Loucy (cell line): ENCODE results near the gene SPAG7.

Experiments used
- H2AFZ ChIP-seq: fragments of 200-600 bp; sonication (generic); 2 replicates; pipeline ENCODE4 v1.6.0; 2016; ENCODE audit warnings: antibody characterized with exemption, mild to moderate bottlenecking, low read length, moderate library complexity
- H3F3A ChIP-seq: fragments of 200-600 bp; 2 replicates; pipeline ENCODE4 v1.6.0; 2016; ENCODE audit warnings: antibody characterized with exemption, low read depth, mild to moderate bottlenecking
- H3K27me3 ChIP-seq: fragments of 200-600 bp; sonication (generic); 2 replicates; pipeline ENCODE4 v1.6.1; 2014; ENCODE audit warnings: low read length, mild to moderate bottlenecking; ENCODE audit not compliant: insufficient read depth, poor library complexity, severe bottlenecking
- H3K36me3 ChIP-seq: fragments of 200-600 bp; sonication (generic); 2 replicates; pipeline ENCODE4 v1.6.1; 2016; ENCODE audit warnings: low read length; ENCODE audit not compliant: insufficient read depth
- H3K4me1 ChIP-seq: fragments of 200-600 bp; sonication (generic); 2 replicates; pipeline ENCODE4 v1.5.1; 2014; ENCODE audit warnings: low read length, mild to moderate bottlenecking; ENCODE audit not compliant: insufficient read depth, poor library complexity, severe bottlenecking
- H3K4me2 ChIP-seq: fragments of 200-600 bp; sonication (generic); 2 replicates; pipeline ENCODE4 v1.6.0; 2014; ENCODE audit warnings: antibody characterized with exemption, low read length, low read depth, mild to moderate bottlenecking; ENCODE audit not compliant: poor library complexity, severe bottlenecking
- H3K4me3 ChIP-seq: fragments of 200-600 bp; sonication (generic); 2 replicates; pipeline ENCODE4 v1.5.1; 2014; ENCODE audit warnings: low read length, mild to moderate bottlenecking, mixed read lengths; ENCODE audit not compliant: poor library complexity, severe bottlenecking
- H3K79me2 ChIP-seq: fragments of 200-600 bp; sonication (generic); 2 replicates; pipeline ENCODE4 v1.6.1; 2014; ENCODE audit warnings: low read length; ENCODE audit not compliant: insufficient read depth
- H3K9ac ChIP-seq: fragments of 200-600 bp; sonication (generic); 2 replicates; pipeline ENCODE4 v1.6.0; 2014; ENCODE audit warnings: mild to moderate bottlenecking, low read depth, low read length, moderate library complexity; ENCODE audit not compliant: poor library complexity, severe bottlenecking
- H3K9me2 ChIP-seq: fragments of 200-600 bp; sonication (generic); replicated peaks from 2 replicates; pipeline ENCODE4 v1.6.1; 2016; ENCODE audit warnings: low read depth, low read length, mixed read lengths
- H3K9me3 ChIP-seq: fragments of 200-600 bp; sonication (generic); 2 replicates; pipeline ENCODE4 v1.6.1; 2014; ENCODE audit warnings: mild to moderate bottlenecking, antibody characterized with exemption, low read length, low read depth; ENCODE audit not compliant: insufficient read depth
- H4K20me1 ChIP-seq: fragments of 200-600 bp; sonication (generic); 2 replicates; pipeline ENCODE4 v1.6.0; 2014; ENCODE audit warnings: antibody characterized with exemption, low read length, mild to moderate bottlenecking; ENCODE audit not compliant: insufficient read depth, poor library complexity, severe bottlenecking
- CTCF ChIP-seq: fragments of 200-600 bp; sonication (generic); conservative IDR thresholded peaks from 2 replicates; pipeline ENCODE4 v1.5.1; 2014; ENCODE audit warnings: mild to moderate bottlenecking, antibody characterized with exemption, low read length
- EZH2phosphoT487 ChIP-seq: fragments of 200-600 bp; IDR thresholded peaks from 2 replicates; pipeline ENCODE4 v1.6.1; 2018; ENCODE audit warnings: antibody characterized with exemption, mild to moderate bottlenecking, moderate library complexity, borderline replicate concordance

SPAG7 gene

GRCh38 chr17:5003214-5003867, 35.7 kb upstream of the SPAG7 start:
- peaks cover 32% of the 10 kb centered on the region; the same call in 1 of the 2 replicates for H3K36me3 ChIP-seq
- no peak for TF ChIP-seq CTCF
- no peak for TF ChIP-seq EZH2phosphoT487

GRCh38 chr17:5002121-5002788, 34.6 kb upstream of the SPAG7 start:
- Histone ChIP-seq H4K20me1 (no peaks in the 10 kb centered on the region), H3K9me3 (no peaks in the 10 kb centered on the region), H3K4me3 (no peak overlapping the region), H3K9me2 (no peaks in the 10 kb centered on the region), H3K9ac (no peak overlapping the region), H3K36me3 (peaks cover 31% of the 10 kb centered on the region; the same call in 1 of the 2 replicates), H3K79me2 (peaks cover 22% of the 10 kb centered on the region; the same call in 1 of the 2 replicates), H3F3A (no peaks in the 10 kb centered on the region), H3K27me3 (no peaks in the 10 kb centered on the region), H3K4me2 (no peak overlapping the region), H2AFZ (no peak overlapping the region), H3K4me1 (peaks cover 14% of the 10 kb centered on the region)
- no peak for TF ChIP-seq EZH2phosphoT487

More at GRCh38 chr17:5003214-5003867, 35.7 kb upstream of the SPAG7 start:
- Histone ChIP-seq H3K9me3 (no peaks in the 10 kb centered on the region), H3K27me3 (no peaks in the 10 kb centered on the region), H2AFZ (no peak overlapping the region), H3K9ac (no peak overlapping the region), H3K4me1 (peaks cover 14% of the 10 kb centered on the region), H4K20me1 (no peaks in the 10 kb centered on the region), H3K4me2 (no peak overlapping the region), H3F3A (no peaks in the 10 kb centered on the region), H3K4me3 (no peak overlapping the region), H3K9me2 (no peaks in the 10 kb centered on the region), H3K79me2 (peaks cover 17% of the 10 kb centered on the region; the same call in 1 of the 2 replicates)

- Histone ChIP-seq H4K20me1 (no peaks in the 10 kb centered on the region), H2AFZ (no peak overlapping the region), H3K27me3 (no peaks in the 10 kb centered on the region), H3K4me1 (peaks cover 14% of the 10 kb centered on the region), H3K79me2 (peaks cover 22% of the 10 kb centered on the region; the same call in 1 of the 2 replicates), H3K9ac (no peak overlapping the region), H3K4me2 (peak overlapping the region; percentile 83), H3K9me3 (no peaks in the 10 kb centered on the region), H3F3A (no peaks in the 10 kb centered on the region), H3K36me3 (peaks cover 20% of the 10 kb centered on the region; the same call in 1 of the 2 replicates), H3K9me2 (no peaks in the 10 kb centered on the region), H3K4me3 (peak overlapping the region; percentile 88)
- TF ChIP-seq CTCF = no peak
- TF ChIP-seq EZH2phosphoT487 = no peak
Observed at GRCh38 chr17:5000237-5000639, 32.6 kb upstream of the SPAG7 start.
